ENCODE measurements around the gene PPP1R12C.
A peak's percentile ranks its signal among the peaks of the same experiment; 100 is the strongest.
"Not testable (repeated sequence)": the region's sequence is repeated elsewhere in the genome, so short reads cannot be mapped to it uniquely, and the experiment has no call there.

Gene PPP1R12C

DNA sequence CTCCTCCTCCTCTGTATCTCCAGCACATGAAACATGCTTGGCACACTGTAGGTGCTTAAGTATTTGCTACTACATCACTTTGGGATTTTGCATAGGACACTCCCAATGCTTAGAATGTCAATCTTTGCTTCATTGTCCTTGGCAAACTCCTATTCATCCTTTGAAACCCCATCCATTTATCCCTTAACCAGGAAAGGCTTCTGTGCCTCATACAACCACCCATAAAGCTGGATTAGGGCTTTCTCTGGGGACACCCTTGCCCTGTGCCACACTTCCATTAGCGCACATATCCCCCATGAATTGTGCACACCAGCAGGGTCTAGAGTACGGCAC, 47.6 kb downstream of the PPP1R12C start:
- Histone ChIP-seq H3K4me1 (ENCODE audit: control insufficient read depth, insufficient read depth, low read length) (peaks cover 39% of the 10 kb centered on the region), H3K4me3 (ENCODE audit: low read length) (peak overlapping the region; percentile 84), H3K9me3 (ENCODE audit: control insufficient read depth, low read length) (no peaks in the 10 kb centered on the region), H3K36me3 (ENCODE audit: control insufficient read depth, insufficient read depth, low read length) (no peaks in the 10 kb centered on the region), H3K9ac (ENCODE audit: low read length) (peak overlapping the region; percentile 92), H3K27me3 (ENCODE audit: control insufficient read depth, insufficient read depth, low read length) (peaks cover 6% of the 10 kb centered on the region)

DNA sequence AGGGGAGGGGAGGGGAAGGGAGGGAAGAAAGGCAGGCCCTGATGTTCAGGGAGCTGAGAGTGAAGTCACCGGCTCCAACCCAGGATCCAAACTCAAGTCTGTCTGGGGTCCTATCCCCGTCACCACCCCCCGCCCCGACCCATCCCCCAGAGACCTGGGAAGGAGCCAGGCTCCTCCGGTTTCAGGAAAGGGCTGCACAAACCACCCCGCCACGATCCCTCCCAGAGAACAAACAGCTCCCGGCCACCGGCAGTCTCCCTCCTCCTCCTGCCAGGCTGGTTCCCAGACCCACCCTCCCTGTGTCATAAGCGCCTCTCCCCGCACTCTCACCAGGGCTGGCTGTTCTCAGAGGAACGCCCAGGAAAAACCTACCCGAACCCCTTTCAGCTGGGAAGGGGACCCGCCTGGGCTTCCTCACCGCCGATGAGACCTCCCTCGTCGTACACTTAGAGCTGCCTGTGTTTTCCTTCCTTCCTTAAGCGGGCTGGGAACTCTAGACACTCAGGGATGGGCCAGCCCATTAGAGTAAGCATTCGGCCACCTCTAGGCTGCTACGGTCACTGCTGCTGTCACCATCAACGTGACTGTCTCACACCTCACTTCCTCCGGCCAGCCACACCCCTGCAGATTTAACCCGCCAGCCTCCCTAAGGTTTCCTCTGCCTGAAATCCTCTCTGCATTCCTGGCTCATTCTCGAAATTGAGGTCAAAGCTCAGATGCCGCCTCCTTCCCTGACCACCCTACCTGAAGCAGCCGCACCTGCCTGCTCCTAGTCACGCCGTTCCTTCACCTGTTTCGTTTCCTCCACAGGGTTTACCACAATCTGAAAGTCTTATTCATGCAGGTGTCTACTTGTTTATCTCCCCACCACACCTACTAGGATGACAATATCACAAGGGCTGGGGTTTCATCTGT, 48.2 kb downstream of the PPP1R12C start:
- H3K9ac ChIP-seq (ENCODE audit: low read length), result peak overlapping the region; percentile 92
- no peaks in the 10 kb centered on the region for H3K9me3 ChIP-seq (ENCODE audit: control insufficient read depth, low read length)
- H3K4me1 ChIP-seq (ENCODE audit: control insufficient read depth, insufficient read depth, low read length), result peaks cover 39% of the 10 kb centered on the region
- H3K36me3 ChIP-seq (ENCODE audit: control insufficient read depth, insufficient read depth, low read length), result no peaks in the 10 kb centered on the region
- peak overlapping the region; percentile 84 for H3K4me3 ChIP-seq (ENCODE audit: low read length)
- H3K27me3 ChIP-seq (ENCODE audit: control insufficient read depth, insufficient read depth, low read length), result peaks cover 6% of the 10 kb centered on the region

DNA sequence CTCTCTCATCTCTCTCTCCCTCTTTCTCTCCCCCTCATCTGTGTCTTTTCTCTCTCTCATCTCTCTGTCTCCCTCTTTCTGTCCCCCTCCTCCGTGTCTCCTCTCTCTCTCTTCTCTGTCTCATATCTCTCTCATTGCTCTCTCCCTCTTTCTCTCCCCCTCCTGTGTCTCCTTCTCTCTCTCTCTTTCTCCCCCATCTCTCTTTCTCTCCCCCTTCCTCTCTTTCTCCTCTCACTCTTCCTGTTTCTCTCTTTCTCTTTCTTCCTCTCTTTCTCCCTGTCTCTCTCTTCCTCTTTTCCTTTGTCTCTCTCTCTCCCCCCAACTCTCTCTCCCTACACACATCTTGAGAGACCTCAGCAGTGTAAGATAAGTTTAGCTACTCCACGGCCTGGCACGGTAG, 49.6 kb downstream of the PPP1R12C start:
- no peak overlapping the region for H3K4me3 ChIP-seq (ENCODE audit: low read length)
- H3K36me3 ChIP-seq (ENCODE audit: control insufficient read depth, insufficient read depth, low read length), result no peaks in the 10 kb centered on the region
- H3K4me1 ChIP-seq (ENCODE audit: control insufficient read depth, insufficient read depth, low read length), result peaks cover 39% of the 10 kb centered on the region
- peaks cover 6% of the 10 kb centered on the region for H3K27me3 ChIP-seq (ENCODE audit: control insufficient read depth, insufficient read depth, low read length)
- peak overlapping the region; percentile 61 for H3K9ac ChIP-seq (ENCODE audit: low read length)
- no peaks in the 10 kb centered on the region for H3K9me3 ChIP-seq (ENCODE audit: control insufficient read depth, low read length)

DNA sequence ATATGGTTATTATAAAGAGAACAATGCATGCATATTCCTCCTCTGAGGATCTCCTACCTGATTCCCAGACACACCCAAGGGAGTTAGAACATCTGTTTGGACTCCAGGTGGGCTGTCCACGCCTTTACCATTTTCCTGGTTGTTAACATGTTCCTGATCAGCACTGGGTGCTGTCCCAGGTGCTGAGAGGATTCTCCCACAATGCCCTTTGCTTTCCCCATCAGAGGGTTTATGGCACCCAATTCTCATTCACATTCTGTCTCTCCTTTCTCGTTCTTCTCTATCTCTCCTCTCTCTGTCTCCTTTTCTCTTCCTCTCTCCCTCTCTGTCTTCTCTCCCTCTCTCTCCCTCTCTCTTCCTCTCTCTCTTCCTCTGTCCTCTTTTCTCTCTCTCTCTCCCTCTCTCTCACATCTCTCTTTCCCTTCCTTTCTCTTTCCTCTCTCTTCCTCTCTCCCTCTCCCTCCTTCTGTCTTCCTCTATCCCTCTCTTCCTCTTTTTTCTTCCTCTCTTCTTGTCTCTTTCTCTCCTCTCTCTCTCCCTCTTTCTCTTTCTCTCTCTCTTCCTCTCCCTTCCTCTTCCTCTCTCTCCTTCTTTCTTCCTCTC, 51.2 kb downstream of the PPP1R12C start:
- H3K9me3 ChIP-seq (ENCODE audit: control insufficient read depth, low read length), result no peaks in the 10 kb centered on the region
- H3K4me3 ChIP-seq (ENCODE audit: low read length), result no peak overlapping the region
- no peak overlapping the region for H3K9ac ChIP-seq (ENCODE audit: low read length)
- no peaks in the 10 kb centered on the region for H3K36me3 ChIP-seq (ENCODE audit: control insufficient read depth, insufficient read depth, low read length)
- peaks cover 6% of the 10 kb centered on the region for H3K27me3 ChIP-seq (ENCODE audit: control insufficient read depth, insufficient read depth, low read length)
- H3K4me1 ChIP-seq (ENCODE audit: control insufficient read depth, insufficient read depth, low read length), result peaks cover 34% of the 10 kb centered on the region

DNA sequence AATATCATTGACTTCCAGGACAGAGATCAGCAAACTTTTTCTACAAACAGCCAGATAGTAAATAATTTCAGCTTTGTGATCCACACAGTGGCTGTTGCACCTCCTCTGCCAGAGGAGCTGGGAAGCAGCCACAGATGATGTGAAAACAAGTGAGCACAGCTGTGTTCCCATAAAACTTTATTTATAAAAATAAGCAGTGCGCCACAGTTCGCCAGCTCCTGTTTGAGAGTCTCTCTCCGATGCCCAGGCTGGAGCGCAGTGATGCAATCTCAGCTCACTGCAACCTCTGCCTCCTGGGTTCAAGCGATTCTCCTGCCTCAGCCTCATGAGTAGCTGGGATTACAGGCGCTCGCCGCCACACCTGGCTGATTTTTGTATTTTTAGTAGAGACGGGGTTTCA, 51.9 kb downstream of the PPP1R12C start:
- H3K9ac ChIP-seq (ENCODE audit: low read length); H3K27me3 ChIP-seq (ENCODE audit: control insufficient read depth, insufficient read depth, low read length); H3K4me3 ChIP-seq (ENCODE audit: low read length); H3K36me3 ChIP-seq (ENCODE audit: control insufficient read depth, insufficient read depth, low read length); H3K9me3 ChIP-seq (ENCODE audit: control insufficient read depth, low read length): not testable (repeated sequence)
- peaks cover 29% of the 10 kb centered on the region for H3K4me1 ChIP-seq (ENCODE audit: control insufficient read depth, insufficient read depth, low read length)

DNA sequence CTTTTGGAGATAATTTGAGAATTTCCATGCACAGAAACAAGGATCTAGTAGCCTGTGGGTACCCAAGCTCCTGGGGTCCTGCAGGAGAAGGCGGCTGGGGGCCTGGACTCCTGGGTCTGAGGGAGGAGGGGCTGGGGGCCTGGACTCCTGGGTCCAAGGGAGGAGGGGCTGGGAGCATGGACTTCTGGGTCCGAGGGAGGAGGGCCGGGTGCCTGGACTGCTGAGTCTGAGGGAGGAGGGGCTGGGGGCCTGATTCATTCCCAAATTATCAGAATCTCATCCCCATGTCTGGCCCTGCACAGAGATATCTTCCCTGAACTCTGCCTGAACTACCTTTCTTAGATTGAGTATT, 54.0 kb downstream of the PPP1R12C start:
- Histone ChIP-seq H3K9me3 (ENCODE audit: control insufficient read depth, low read length) (no peaks in the 10 kb centered on the region), H3K36me3 (ENCODE audit: control insufficient read depth, insufficient read depth, low read length) (peaks cover 6% of the 10 kb centered on the region), H3K4me3 (ENCODE audit: low read length) (no peak overlapping the region), H3K4me1 (ENCODE audit: control insufficient read depth, insufficient read depth, low read length) (peaks cover 15% of the 10 kb centered on the region), H3K9ac (ENCODE audit: low read length) (no peak overlapping the region), H3K27me3 (ENCODE audit: control insufficient read depth, insufficient read depth, low read length) (no peaks in the 10 kb centered on the region)

DNA sequence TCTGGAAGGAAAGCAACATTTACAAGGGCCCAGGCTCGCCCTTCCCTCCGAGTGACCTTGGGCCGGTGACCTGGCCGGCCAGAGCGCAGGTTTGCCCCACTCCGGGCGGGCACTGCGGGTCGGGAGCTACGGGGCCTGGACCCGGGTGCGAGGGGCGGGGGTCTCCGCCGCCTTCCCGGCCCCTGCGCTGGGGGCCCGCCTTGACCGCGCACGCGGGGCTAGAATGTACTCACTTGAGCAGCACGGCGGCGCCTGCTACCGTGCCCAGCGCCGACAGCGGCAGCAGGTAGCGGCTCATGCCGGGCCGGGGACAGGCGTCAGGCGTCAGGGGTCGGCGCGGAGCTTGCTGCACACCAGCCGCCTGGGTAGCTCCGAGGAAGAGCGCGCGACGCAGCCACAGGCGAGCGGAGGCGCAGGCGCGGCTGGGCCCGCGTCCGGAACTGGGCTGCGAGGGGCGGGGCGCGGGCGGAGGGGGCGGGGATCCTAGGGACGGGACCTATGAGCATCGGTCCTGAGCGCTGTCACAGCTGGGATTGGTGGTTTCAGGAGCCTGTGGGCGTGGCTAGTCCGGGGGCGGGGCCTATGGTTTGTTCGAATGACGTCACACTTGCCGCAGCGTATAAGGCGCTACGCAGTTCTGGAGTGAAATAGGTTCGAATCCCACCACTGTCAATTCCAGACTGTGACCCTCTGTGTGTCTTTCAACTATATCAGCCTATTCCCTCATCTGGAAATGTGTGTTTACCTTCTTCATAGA, 54.5 kb downstream of the PPP1R12C start, which contains the start of gene RDH13:
RDH13 (minus strand) TSS at position 414 of the 757 bp plus-strand sequence; CDS start at position 298, 116 bp downstream.
- Histone ChIP-seq H3K4me3 (ENCODE audit: low read length) (peak within 1 kb of the TSS; percentile 19), H3K36me3 (ENCODE audit: control insufficient read depth, insufficient read depth, low read length) (peaks cover 7% of the 10 kb centered on the region), H3K4me1 (ENCODE audit: control insufficient read depth, insufficient read depth, low read length) (peaks cover 11% of the 10 kb centered on the region), H3K9ac (ENCODE audit: low read length) (peak within 1 kb of the TSS; percentile 71), H3K9me3 (ENCODE audit: control insufficient read depth, low read length) (no peaks in the 10 kb centered on the region), H3K27me3 (ENCODE audit: control insufficient read depth, insufficient read depth, low read length) (no peaks in the 10 kb centered on the region)

DNA sequence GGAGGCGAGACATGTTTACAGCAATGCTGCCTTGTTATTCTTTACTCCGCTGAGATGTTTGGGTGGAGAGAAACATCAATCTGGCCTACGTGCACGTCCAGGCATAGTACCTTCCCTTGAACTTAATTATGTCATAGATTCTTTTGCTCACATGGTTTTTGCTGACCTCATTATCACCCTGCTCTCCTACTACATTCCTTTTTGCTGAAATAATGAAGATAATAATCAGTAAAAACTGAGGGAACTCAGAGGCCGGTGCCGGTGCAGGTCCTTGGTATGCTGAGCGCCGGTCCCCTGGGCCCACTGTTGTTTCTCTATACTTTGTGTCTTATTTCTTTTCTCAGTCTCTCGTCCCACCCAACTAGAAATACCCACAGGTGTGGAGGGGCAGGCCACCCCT, 57.1 kb downstream of the PPP1R12C start:
- not testable (repeated sequence) for H3K4me1 ChIP-seq (ENCODE audit: control insufficient read depth, insufficient read depth, low read length); H3K27me3 ChIP-seq (ENCODE audit: control insufficient read depth, insufficient read depth, low read length); H3K9ac ChIP-seq (ENCODE audit: low read length); H3K9me3 ChIP-seq (ENCODE audit: control insufficient read depth, low read length); H3K4me3 ChIP-seq (ENCODE audit: low read length)
- H3K36me3 ChIP-seq (ENCODE audit: control insufficient read depth, insufficient read depth, low read length), result peaks cover 13% of the 10 kb centered on the region

DNA sequence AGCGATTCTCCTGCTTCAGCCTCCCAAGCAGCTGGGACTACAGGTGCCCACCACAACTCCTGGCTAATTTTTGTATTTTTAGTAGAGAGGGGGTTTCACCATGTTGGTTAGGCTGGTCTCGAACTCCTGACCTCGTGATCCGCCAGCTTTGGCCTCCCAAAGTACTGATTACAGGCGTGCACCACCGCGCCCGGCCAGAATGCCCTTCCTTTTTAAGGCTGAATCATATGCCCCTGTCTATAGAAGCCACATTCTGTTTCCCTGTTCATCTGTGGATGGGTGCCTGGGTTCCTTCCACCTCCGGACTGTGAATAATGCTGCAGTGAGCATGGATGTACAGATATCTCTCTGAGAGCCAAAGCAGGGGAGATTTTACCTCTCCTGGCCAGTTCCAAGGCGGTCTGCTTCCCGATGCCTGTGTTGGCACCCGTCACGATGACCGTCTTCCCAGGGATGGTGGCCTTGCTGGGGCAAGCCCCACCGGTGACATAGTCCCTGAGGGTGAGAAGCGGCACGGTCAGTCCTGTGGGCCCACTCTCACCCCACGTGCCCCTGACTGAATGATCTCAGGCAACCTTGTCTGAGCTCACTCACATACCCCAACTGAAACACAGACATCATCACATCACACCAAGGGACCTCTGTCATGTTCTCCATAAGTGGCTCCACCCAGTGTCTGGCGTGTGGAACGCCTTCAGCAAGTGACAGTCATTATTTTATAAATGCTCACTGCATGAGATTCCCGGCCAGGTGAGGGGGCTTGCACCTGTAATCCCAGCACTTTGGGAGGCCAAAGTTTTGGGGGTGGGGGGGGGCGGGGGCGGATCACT, 58.4 kb downstream of the PPP1R12C start:
- peaks cover 4% of the 10 kb centered on the region for H3K4me1 ChIP-seq (ENCODE audit: control insufficient read depth, insufficient read depth, low read length)
- H3K9me3 ChIP-seq (ENCODE audit: control insufficient read depth, low read length), result no peaks in the 10 kb centered on the region
- no peak overlapping the region for H3K4me3 ChIP-seq (ENCODE audit: low read length)
- H3K9ac ChIP-seq (ENCODE audit: low read length), result no peak overlapping the region
- H3K27me3 ChIP-seq (ENCODE audit: control insufficient read depth, insufficient read depth, low read length), result no peaks in the 10 kb centered on the region
- H3K36me3 ChIP-seq (ENCODE audit: control insufficient read depth, insufficient read depth, low read length), result peaks cover 13% of the 10 kb centered on the region

DNA sequence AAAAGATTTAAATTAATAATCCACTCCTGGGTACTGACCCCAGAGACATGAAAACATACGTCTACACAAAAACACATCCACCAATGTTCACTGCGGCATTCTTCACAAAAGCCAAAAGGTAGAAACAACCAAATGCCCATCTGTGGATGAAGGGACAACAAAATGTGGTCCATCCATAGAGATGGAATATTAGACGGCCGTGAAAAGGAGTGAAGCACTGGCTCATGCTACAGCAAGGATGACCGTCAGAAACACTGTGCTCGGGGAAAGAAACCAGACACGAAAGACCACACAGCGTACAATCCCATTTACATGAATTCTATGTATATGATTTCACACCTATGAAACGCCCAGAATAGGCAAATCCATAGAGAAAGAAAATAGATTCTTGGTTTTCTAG, 60.6 kb downstream of the PPP1R12C start:
- Histone ChIP-seq H3K9ac (ENCODE audit: low read length) (no peak overlapping the region), H3K9me3 (ENCODE audit: control insufficient read depth, low read length) (no peaks in the 10 kb centered on the region), H3K36me3 (ENCODE audit: control insufficient read depth, insufficient read depth, low read length) (peaks cover 13% of the 10 kb centered on the region), H3K4me1 (ENCODE audit: control insufficient read depth, insufficient read depth, low read length) (no peaks in the 10 kb centered on the region), H3K27me3 (ENCODE audit: control insufficient read depth, insufficient read depth, low read length) (no peaks in the 10 kb centered on the region), H3K4me3 (ENCODE audit: low read length) (no peak overlapping the region)

DNA sequence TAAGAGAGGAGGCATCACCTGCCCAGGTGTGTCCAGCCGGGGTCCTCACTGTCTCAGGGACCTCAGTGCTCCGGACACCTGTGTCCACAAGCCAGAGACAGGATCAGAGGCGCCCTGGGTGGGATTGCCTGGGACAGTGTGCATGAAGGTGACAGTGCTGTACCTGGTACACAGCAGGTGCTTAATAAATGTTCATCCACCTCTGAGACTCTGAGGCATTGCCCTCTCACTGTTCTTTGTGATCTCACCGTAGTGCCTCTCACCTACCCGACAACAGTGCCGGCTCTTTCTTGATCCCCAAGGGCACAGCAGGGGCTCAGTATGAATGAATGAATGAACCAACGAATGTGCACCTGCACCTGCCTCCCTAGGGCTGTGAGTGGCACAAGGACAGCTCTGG, 63.7 kb downstream of the PPP1R12C start:
- H3K36me3 ChIP-seq (ENCODE audit: control insufficient read depth, insufficient read depth, low read length), result peaks cover 11% of the 10 kb centered on the region
- H3K4me3 ChIP-seq (ENCODE audit: low read length), result no peak overlapping the region
- H3K9ac ChIP-seq (ENCODE audit: low read length), result no peak overlapping the region
- H3K9me3 ChIP-seq (ENCODE audit: control insufficient read depth, low read length), result no peaks in the 10 kb centered on the region
- no peaks in the 10 kb centered on the region for H3K27me3 ChIP-seq (ENCODE audit: control insufficient read depth, insufficient read depth, low read length)
- no peaks in the 10 kb centered on the region for H3K4me1 ChIP-seq (ENCODE audit: control insufficient read depth, insufficient read depth, low read length)

Measured in mucosa of stomach (tissue), 1 donor.